Tibial nerve (tissue), 4 donors: Measurements from ENCODE around the gene CTNND2. TPM values are rescaled to one million over a fixed set of nuclear protein-coding genes. Genes with fewer than 3 reads are reported as not detected.

ENCODE experiments used
- DNase-seq, 2 donors: peaks; one replicate each; pipeline ENCODE4 v3.0.0-alpha.2; 2019; ENCODE audit warnings: low spot score in 2 of 2
- H3K27ac ChIP-seq, 4 donors: fragments of 200-600 bp; sonication (generic) in 3 of 4; one replicate each; pipeline ENCODE4 v1.5.1; 2017 to 2019; ENCODE audit warnings: mild to moderate bottlenecking in 1 of 4
- H3K27me3 ChIP-seq, 2 donors: fragments of 200-600 bp; sonication (generic) in 1 of 2; one replicate each; pipeline versions ENCODE4 v1.5.1 to v1.6.0; 2017 to 2019
- H3K36me3 ChIP-seq, 3 donors: fragments of 200-600 bp; sonication (generic); one replicate each; pipeline ENCODE4 v1.5.1; 2018 to 2019
- H3K4me1 ChIP-seq, 4 donors: fragments of 200-600 bp; sonication (generic) in 3 of 4; one replicate each; pipeline ENCODE4 v1.5.1; 2017 to 2019
- H3K4me3 ChIP-seq, 4 donors: fragments of 200-600 bp; sonication (generic) in 3 of 4; one replicate each; pipeline ENCODE4 v1.5.1; 2017 to 2019; ENCODE audit warnings: mild to moderate bottlenecking in 1 of 4, moderate library complexity in 1 of 4
- H3K9me3 ChIP-seq, 4 donors: fragments of 200-600 bp; sonication (generic) in 3 of 4; one replicate each; pipeline ENCODE4 v1.5.1; 2017 to 2019
- CTCF ChIP-seq, 5 experiments: fragments of 200-600 bp in 3 of 5; fragments of 450-650 bp in 2 of 5; sonication (generic) in 3 of 5; IDR thresholded peaks; one replicate each; pipeline ENCODE4 v1.5.1; 2016 to 2019; ENCODE audit warnings: antibody characterized with exemption in 5 of 5, mild to moderate bottlenecking in 3 of 5, moderate library complexity in 2 of 5
- EP300 ChIP-seq, 2 donors: sonication (generic); formaldehyde crosslinking; IDR thresholded peaks; one replicate each; pipeline ENCODE4 v1.6.1; 2017; ENCODE audit warnings: antibody characterized with exemption in 2 of 2, mild to moderate bottlenecking in 1 of 2
- POLR2A ChIP-seq, 2 donors: fragments of 450-650 bp; IDR thresholded peaks; one replicate each; pipeline ENCODE4 v1.6.1; 2017; ENCODE audit warnings: antibody characterized with exemption in 2 of 2, mild to moderate bottlenecking in 2 of 2, moderate library complexity in 2 of 2
- WGBS, 2 donors: methylation state at CpG; one replicate each; pipeline ENCODE4 v1.1.5; 2018; 5-methylcytosine and 5-hydroxymethylcytosine counted together
- total RNA-seq, 4 donors: library from RNA; depleted of rRNA; stranded (reverse); fragments of >200 nt; gene quantifications; one replicate each; pipeline ENCODE4 v1.1.0, GENCODE V29; 2016

Gene CTNND2
- total RNA-seq, 4 donors from 2014 or later: 1.5 to 5.7 (median 2.5) TPM; not detected in 1

DNA sequence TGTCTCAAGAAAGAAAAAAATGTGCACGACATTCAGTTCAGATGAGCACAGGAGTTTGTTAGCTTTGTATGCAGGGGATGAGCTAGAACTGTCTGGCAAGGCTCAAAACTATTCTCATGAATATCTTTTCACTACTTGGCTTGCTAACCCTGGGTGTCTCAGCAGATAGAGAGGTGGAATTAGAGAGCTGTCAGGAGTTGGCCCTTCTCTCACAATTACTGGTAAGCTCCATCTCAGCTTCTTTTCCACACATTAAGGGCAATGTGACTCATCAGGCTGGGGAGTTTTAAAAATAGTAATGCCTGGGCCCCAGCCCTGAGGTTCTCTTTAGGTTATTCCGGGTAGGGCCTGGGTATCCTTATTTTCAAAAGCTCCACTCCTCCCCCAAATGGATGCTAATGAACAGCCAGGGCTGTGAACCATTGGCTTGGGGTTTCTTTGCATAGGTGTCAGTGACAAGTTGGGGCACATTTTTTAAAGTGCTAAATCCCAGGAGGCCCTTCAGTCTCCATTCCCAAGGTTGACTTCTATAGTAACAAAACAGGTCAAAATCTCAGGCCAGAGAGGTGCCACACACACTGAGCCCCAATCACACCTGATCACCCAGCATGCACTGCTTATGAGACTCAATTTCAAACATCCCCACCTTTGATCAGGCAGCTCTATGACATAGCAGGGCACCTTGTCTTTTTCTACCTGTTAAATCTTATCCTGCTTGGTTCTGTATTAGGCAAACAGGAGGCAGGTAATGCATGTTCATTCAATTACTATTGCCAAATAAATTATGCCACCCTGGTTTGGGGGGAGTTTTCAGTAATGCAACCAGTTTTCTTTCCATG lies 903.5 kb downstream of the CTNND2 start:
- no peak for DNase-seq
- WGBS, 2 donors: 45 to 64% methylated on average over 2 of the region's 2 CpGs
- no peaks in the 10 kb centered on the region for H3K27me3 ChIP-seq
- H3K9me3 ChIP-seq: no peaks in the 10 kb centered on the region
- H3K4me1 ChIP-seq: no peaks in the 10 kb centered on the region
- H3K36me3 ChIP-seq: no peaks in the 10 kb centered on the region
- no peak overlapping the region for H3K4me3 ChIP-seq
- H3K27ac ChIP-seq: no peak overlapping the region
- TF ChIP-seq POLR2A (IDR thresholded peaks at IDR 0.05): no peak
- no peak for TF ChIP-seq EP300 (IDR thresholded peaks at IDR 0.05)
- no peak for TF ChIP-seq CTCF (IDR thresholded peaks at IDR 0.05)

DNA sequence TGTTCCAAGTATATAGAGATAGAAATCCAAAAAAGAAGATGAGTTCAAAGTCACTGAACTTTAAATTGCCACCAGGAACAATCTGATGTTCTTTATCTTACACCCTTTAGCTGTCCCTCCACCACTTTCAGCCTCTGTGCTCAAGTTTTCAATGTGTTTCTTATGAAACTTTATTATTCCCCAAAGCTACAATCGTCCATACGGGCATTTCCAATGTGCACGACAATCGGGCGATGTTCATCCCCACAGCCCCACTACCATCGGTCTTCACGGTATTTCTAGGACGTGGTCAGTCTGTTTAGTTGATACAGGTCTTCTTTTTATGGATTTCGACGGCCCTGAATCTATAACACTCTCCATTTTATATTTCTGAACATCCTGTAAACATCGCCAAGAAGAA lies 904.5 kb downstream of the CTNND2 start:
- no peak overlapping the region for H3K27ac ChIP-seq
- no peaks in the 10 kb centered on the region for H3K27me3 ChIP-seq
- no peak for TF ChIP-seq EP300 (IDR thresholded peaks at IDR 0.05)
- no peaks in the 10 kb centered on the region for H3K36me3 ChIP-seq
- WGBS, 2 donors: 93 to 96% methylated on average over 11 of the region's 11 CpGs
- H3K9me3 ChIP-seq: no peaks in the 10 kb centered on the region
- DNase-seq: no peak
- H3K4me1 ChIP-seq: no peaks in the 10 kb centered on the region
- no peak overlapping the region for H3K4me3 ChIP-seq

DNA sequence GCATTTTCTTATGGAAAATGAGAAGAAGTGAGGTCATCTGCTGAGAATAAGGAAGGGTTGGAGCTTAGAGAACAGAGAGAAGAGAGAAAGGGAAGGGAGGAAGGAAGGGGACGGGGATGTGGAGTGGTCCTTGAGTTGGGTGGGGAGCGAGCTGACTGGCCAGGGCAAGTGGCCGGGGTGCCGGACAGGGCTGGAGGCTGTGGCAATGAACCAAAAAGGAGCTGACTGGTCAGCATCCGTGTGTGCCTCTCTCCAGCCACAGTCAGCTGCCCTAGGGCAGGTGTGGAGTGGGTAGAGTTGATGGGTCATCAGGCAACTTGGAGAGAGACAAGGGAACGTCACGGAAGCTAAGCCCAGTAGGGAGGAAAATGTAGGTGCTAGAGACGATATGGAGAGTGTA lies 908.4 kb downstream of the CTNND2 start:
- WGBS, 2 donors: 89 to 92% methylated on average over 8 of the region's 8 CpGs
- Histone ChIP-seq H3K4me1 (no peaks in the 10 kb centered on the region), H3K36me3 (no peaks in the 10 kb centered on the region), H3K27me3 (no peaks in the 10 kb centered on the region), H3K4me3 (no peak overlapping the region), H3K9me3 (no peaks in the 10 kb centered on the region), H3K27ac (no peak overlapping the region)
- DNase-seq: no peak
- no peak for TF ChIP-seq CTCF (IDR thresholded peaks at IDR 0.05)
- TF ChIP-seq POLR2A (IDR thresholded peaks at IDR 0.05): no peak
- TF ChIP-seq EP300 (IDR thresholded peaks at IDR 0.05): no peak

DNA sequence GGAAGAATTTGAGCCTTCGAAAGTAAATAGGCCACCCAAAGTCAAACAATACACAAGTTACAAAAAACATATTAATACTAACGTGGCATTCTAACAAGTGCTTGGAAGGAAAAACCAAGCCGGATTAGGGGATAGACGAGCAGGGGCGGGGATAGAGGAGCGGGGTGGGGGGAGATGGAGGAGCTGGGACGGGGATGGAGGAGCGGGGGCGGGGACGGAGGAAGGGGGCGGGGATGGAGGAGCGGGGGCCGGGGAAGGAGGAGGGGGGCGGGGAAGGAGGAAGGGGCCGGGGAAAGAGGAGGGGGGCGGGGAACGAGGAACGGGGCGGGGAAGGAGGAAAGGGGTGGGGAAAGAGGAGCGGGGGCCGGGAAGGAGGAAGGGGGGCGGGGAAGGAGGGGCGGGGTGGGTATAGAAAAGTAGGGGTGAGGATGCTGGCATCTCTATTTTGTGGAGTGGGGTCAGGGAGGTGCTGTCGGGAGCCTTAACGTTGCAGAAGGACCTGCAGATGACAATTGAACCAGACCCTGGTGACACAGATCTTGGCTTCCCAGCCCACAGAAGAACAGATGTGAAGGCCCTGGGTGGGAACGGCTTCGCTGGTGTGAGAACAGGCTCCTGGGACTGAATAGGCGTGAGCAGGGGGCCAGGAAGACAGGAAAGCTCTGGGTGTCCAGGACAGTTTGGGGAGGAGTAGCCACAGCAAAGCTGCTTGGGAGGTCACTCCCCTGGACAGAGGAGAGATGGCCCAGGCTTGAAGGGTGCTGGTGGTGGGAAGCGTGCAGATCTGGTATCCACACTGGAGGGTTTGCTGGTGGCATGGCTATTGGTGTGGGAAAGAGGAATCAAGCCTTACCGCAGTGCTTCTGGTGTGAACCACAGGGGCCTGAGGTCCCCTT lies 909.9 kb downstream of the CTNND2 start:
- H3K27me3 ChIP-seq: no peaks in the 10 kb centered on the region
- no peak for DNase-seq
- H3K36me3 ChIP-seq: no peaks in the 10 kb centered on the region
- WGBS, 2 donors: 54 to 69% methylated on average over 22 to 26 of the region's 30 CpGs
- H3K4me3 ChIP-seq: no peak overlapping the region
- no peaks in the 10 kb centered on the region for H3K4me1 ChIP-seq
- no peaks in the 10 kb centered on the region for H3K9me3 ChIP-seq
- TF ChIP-seq POLR2A (IDR thresholded peaks at IDR 0.05) (no peak), CTCF (IDR thresholded peaks at IDR 0.05) (no peak), EP300 (IDR thresholded peaks at IDR 0.05) (no peak)
- H3K27ac ChIP-seq: no peak overlapping the region

- WGBS, 2 donors: 89 to 92% methylated on average over 9 of the region's 9 CpGs
- no peaks in the 10 kb centered on the region for H3K36me3 ChIP-seq
- no peaks in the 10 kb centered on the region for H3K9me3 ChIP-seq
- no peak overlapping the region for H3K27ac ChIP-seq
- no peak for DNase-seq
- H3K4me1 ChIP-seq: peaks cover 0 to 10% (median 0%) of the 10 kb centered on the region in 4 donors
- peaks cover 0 to 5% of the 10 kb centered on the region in 2 donors for H3K27me3 ChIP-seq
- no peak for TF ChIP-seq POLR2A (IDR thresholded peaks at IDR 0.05)
- no peak for TF ChIP-seq EP300 (IDR thresholded peaks at IDR 0.05)
- no peak for TF ChIP-seq CTCF (IDR thresholded peaks at IDR 0.05)
- no peak overlapping the region for H3K4me3 ChIP-seq
Observed at GRCh38 chr5:10990634-10991033, 913.6 kb downstream of the CTNND2 start.
